Psoas muscle (tissue), 8 donors: Measurements from ENCODE around the gene TUBA8. TPM values are rescaled to one million over a fixed set of nuclear protein-coding genes. Genes with fewer than 3 reads are reported as not detected.
A peak's percentile ranks its signal among the peaks of the same experiment; 100 is the strongest.
"Not testable (repeated sequence)": the region's sequence is repeated elsewhere in the genome, so short reads cannot be mapped to it uniquely, and the experiment has no call there.

ENCODE experiments used
- ATAC-seq, 4 donors: fragments of 200-7000 bp; cut with Tn5 transposase; one replicate each; pipeline ENCODE4 v1.9.1; 2020; ENCODE audit warnings: moderate library complexity in 3 of 4, mild to moderate bottlenecking in 2 of 4
- DNase-seq, 2 donors: peaks; one replicate each; pipeline ENCODE4 v3.0.0-alpha.2; 2020
- H3K27ac ChIP-seq: fragments of 200-600 bp; one replicate; pipeline ENCODE4 v1.8.0; 2022
- H3K27me3 ChIP-seq, 3 donors: fragments of 200-600 bp in 1 of 3; one replicate each; pipeline versions ENCODE4 v1.6.1 to v1.8.0; 2013 to 2022; ENCODE audit warnings: low read length in 2 of 3, mild to moderate bottlenecking in 2 of 3, moderate library complexity in 1 of 3; ENCODE audit not compliant: insufficient read depth in 3 of 3
- H3K36me3 ChIP-seq, 2 donors: fragments of 200-600 bp in 1 of 2; one replicate each; pipeline versions ENCODE4 v1.6.1 to v1.8.0; 2013 to 2022; ENCODE audit warnings: low read depth in 1 of 2, mild to moderate bottlenecking in 1 of 2, moderate library complexity in 1 of 2; ENCODE audit not compliant: insufficient read depth in 1 of 2
- H3K4me1 ChIP-seq: fragments of 200-600 bp; one replicate; pipeline ENCODE4 v1.8.0; 2022
- H3K4me3 ChIP-seq: fragments of 200-600 bp; one replicate; pipeline ENCODE4 v1.8.0; 2022; ENCODE audit warnings: mild to moderate bottlenecking
- H3K9me3 ChIP-seq: fragments of 200-600 bp; one replicate; pipeline ENCODE4 v1.8.0; 2022
- WGBS, 3 donors: extraction: QIAGEN DNeasy Blood & Tissue Kit; methylation state at CpG; one replicate each; pipeline versions ENCODE4 v1.1.6 to v1.1.7; 2013; 5-methylcytosine and 5-hydroxymethylcytosine counted together
- intact Hi-C, 2 donors: fragments of 100-400 bp; cut with DNase I; formaldehyde crosslinking; loops; one replicate each; pipeline versions ENCODE4 v1.11.0 to v1.14.2; 2022
- polyA plus RNA-seq, 3 donors: library from polyadenylated mRNA; stranded (reverse); fragments of 200-250 nt; gene quantifications; one replicate each; pipeline ENCODE4 v1.2.3, GENCODE V29; 2013
- total RNA-seq, 4 donors: library from RNA; stranded (reverse); fragmentation: NEBNext Ultra II Directional in 2 of 4; extraction: Animal tissue kit (Norgen Biotek cat#: 25700) in 2 of 4; gene quantifications; one replicate each; pipeline versions ENCODE4 v1.2.1 to v1.2.4, GENCODE V29; 2021 to 2023
- TF ChIP-seq, protein P1 (sequence below): fragments of 200-600 bp; IDR thresholded peaks from one replicate; pipeline ENCODE4 v1.8.0; 2022; ENCODE audit warnings: antibody characterized with exemption
- donor health status: healthy with polysubstance abuse.
- donor health status: DM: no; HTN: no; CAD: no; lungs with moderate emphysema.
- donor health status: Bipolar disorder and iron deficiency.
- donor health status: healthy.
- donor health status: DM: yes; HTN: yes; CAD: no.
- donor health status: DM: no; HTN: no; CAD: no.
- donor health status: DM: no; HTN: no; CAD: no.
- donor health status: DM: yes; HTN: yes; CAD: no.

Gene TUBA8
- total and polyA plus RNA-seq, 7 donors: 38.8 to 150 (median 115) TPM

GRCh38 chr22:18071968-18072310, 38.7 kb upstream of the TUBA8 start:
- Histone ChIP-seq H3K9me3 (no peaks in the 10 kb centered on the region), H3K4me3 (no peak overlapping the region), H3K27ac (peak overlapping the region; percentile 23), H3K27me3 (no peaks in the 10 kb centered on the region), H3K4me1 (peaks cover 36% of the 10 kb centered on the region), H3K36me3 (no peaks in the 10 kb centered on the region)
- ATAC-seq: peak in 1 of 4 donors; percentile 43
- no peak for DNase-seq
- TF ChIP-seq, protein P1, sequence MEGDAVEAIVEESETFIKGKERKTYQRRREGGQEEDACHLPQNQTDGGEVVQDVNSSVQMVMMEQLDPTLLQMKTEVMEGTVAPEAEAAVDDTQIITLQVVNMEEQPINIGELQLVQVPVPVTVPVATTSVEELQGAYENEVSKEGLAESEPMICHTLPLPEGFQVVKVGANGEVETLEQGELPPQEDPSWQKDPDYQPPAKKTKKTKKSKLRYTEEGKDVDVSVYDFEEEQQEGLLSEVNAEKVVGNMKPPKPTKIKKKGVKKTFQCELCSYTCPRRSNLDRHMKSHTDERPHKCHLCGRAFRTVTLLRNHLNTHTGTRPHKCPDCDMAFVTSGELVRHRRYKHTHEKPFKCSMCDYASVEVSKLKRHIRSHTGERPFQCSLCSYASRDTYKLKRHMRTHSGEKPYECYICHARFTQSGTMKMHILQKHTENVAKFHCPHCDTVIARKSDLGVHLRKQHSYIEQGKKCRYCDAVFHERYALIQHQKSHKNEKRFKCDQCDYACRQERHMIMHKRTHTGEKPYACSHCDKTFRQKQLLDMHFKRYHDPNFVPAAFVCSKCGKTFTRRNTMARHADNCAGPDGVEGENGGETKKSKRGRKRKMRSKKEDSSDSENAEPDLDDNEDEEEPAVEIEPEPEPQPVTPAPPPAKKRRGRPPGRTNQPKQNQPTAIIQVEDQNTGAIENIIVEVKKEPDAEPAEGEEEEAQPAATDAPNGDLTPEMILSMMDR: no peak
- WGBS, 3 donors: 17 to 29% (median 17%) methylated on average over 1 of the region's 1 CpG
- intact Hi-C loops: loop anchor here (5.0 kb wide), 2 partner anchors 45 to 175 kb away; no protein-coding TSS in a partner anchor

GRCh38 chr22:18073467-18073866, 37.1 kb upstream of the TUBA8 start:
- DNase-seq: no peak
- H3K4me1 ChIP-seq: peaks cover 33% of the 10 kb centered on the region
- H3K27ac ChIP-seq: no peak overlapping the region
- H3K4me3 ChIP-seq: no peak overlapping the region
- intact Hi-C loops: loop anchor here (5.0 kb wide), 2 partner anchors 46 to 176 kb away; no protein-coding TSS in a partner anchor
- TF ChIP-seq, protein P1: no peak
- WGBS, 3 donors: 71 to 75% (median 73%) methylated on average over 2 of the region's 2 CpGs
- no peaks in the 10 kb centered on the region for H3K36me3 ChIP-seq
- no peaks in the 10 kb centered on the region for H3K27me3 ChIP-seq
- H3K9me3 ChIP-seq: no peaks in the 10 kb centered on the region
- ATAC-seq: no peak

DNA sequence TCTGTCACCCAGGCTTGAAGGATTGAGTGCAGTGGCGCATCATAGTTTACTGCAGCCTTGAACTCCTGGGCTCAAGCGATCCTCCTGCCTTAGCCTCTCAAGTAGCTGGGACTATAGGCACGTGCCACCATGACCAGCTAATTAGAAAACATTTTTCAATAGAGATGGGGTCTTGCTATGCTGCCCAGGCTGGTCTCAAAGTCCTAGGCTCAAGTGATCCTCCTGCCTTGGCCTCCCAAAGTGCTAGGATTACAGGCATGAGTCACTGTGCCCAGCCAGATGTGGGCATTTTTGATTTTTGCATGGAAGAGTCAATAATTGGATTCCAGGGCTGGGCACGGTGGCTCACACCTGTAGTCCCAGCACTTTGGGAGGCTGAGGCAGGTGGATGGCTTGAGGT, 36.7 kb upstream of the TUBA8 start:
- not testable (repeated sequence) for H3K36me3 ChIP-seq, H3K27ac ChIP-seq, H3K9me3 ChIP-seq, ATAC-seq, H3K27me3 ChIP-seq, H3K4me3 ChIP-seq, DNase-seq
- WGBS, 3 donors: 82 to 88% (median 82%) methylated on average over 4 of the region's 4 CpGs
- H3K4me1 ChIP-seq: peaks cover 38% of the 10 kb centered on the region
- intact Hi-C loops: loop anchor here (5.0 kb wide), 2 partner anchors 47 to 177 kb away; no protein-coding TSS in a partner anchor

GRCh38 chr22:18075101-18075719, 35.4 kb upstream of the TUBA8 start:
- H3K4me3 ChIP-seq: no peak overlapping the region
- intact Hi-C loops: loop anchor here (5.0 kb wide), 5 partner anchors 43 to 333 kb away; no protein-coding TSS in a partner anchor
- TF ChIP-seq, protein P1: no peak
- H3K27ac ChIP-seq: peak overlapping the region; percentile 96
- H3K27me3 ChIP-seq: no peaks in the 10 kb centered on the region
- peaks cover 46% of the 10 kb centered on the region for H3K4me1 ChIP-seq
- peaks cover 0 to 11% of the 10 kb centered on the region in 2 donors for H3K36me3 ChIP-seq
- DNase-seq (no peak), ATAC-seq (no peak)
- 82 to 95% (median 86%) methylated on average over 6 of the region's 6 CpGs for WGBS, 3 donors
- H3K9me3 ChIP-seq: no peaks in the 10 kb centered on the region

- TF ChIP-seq, protein P1: peak; percentile 95
- DNase-seq: peak; percentile 62 to 76
- Histone ChIP-seq H3K36me3 (peaks cover 2 to 18% of the 10 kb centered on the region in 2 donors), H3K27ac (peak overlapping the region; percentile 96), H3K4me1 (peaks cover 46% of the 10 kb centered on the region), H3K27me3 (no peaks in the 10 kb centered on the region), H3K4me3 (peak overlapping the region; percentile 92), H3K9me3 (no peaks in the 10 kb centered on the region)
- 23 to 28% (median 23%) methylated on average over 13 of the region's 13 CpGs for WGBS, 3 donors
- peak; percentile 60 to 72 (median 66) for ATAC-seq
- intact Hi-C loops: loop anchor here (1.0 to 5.0 kb wide), 8 partner anchors 44 to 334 kb away; no protein-coding TSS in a partner anchor
Measured at GRCh38 chr22:18075720-18076497, 34.7 kb upstream of the TUBA8 start.
